Osteoblast (primary cell): ENCODE measurements around the gene CCNB3. TPM values are rescaled to one million over a fixed set of nuclear protein-coding genes. Genes with fewer than 3 reads are reported as not detected.

Experiments used
- DNase-seq: peaks from one replicate; pipeline ENCODE4 v3.0.0; 2011; ENCODE audit warnings: low spot score, mixed read lengths; ENCODE audit not compliant: insufficient read length; ENCODE audit errors: missing footprints
- H2AFZ ChIP-seq: 2 replicates; pipeline ENCODE4 v1.6.0; 2011; ENCODE audit warnings: mild to moderate bottlenecking, low read length
- H3K27ac ChIP-seq: 2 replicates; pipeline ENCODE4 v1.5.1; 2011; ENCODE audit warnings: mild to moderate bottlenecking, low read depth, low read length, moderate library complexity
- H3K27me3 ChIP-seq: 2 replicates; pipeline ENCODE4 v1.6.0; 2012; ENCODE audit warnings: mild to moderate bottlenecking, control low read depth, inconsistent platforms, low read length, moderate library complexity; ENCODE audit not compliant: insufficient read depth
- H3K36me3 ChIP-seq: 2 replicates; pipeline ENCODE4 v1.5.1; 2011; ENCODE audit warnings: mild to moderate bottlenecking, low read length, control low read depth, moderate library complexity; ENCODE audit not compliant: insufficient read depth
- H3K4me1 ChIP-seq: 2 replicates; pipeline ENCODE4 v1.5.1; 2011; ENCODE audit warnings: mild to moderate bottlenecking, low read length, control low read depth, moderate library complexity; ENCODE audit not compliant: insufficient read depth
- H3K4me2 ChIP-seq: 2 replicates; pipeline ENCODE4 v1.6.0; 2011; ENCODE audit warnings: mild to moderate bottlenecking, low read length; ENCODE audit not compliant: insufficient read depth
- H3K4me3 ChIP-seq: fragments of 200-600 bp; sonication (generic); 3 replicates; pipeline ENCODE4 v1.5.1; 2012; ENCODE audit warnings: mild to moderate bottlenecking, low read length, inconsistent platforms; ENCODE audit not compliant: insufficient read depth
- H3K79me2 ChIP-seq: 2 replicates; pipeline ENCODE4 v1.6.0; 2012; ENCODE audit warnings: mild to moderate bottlenecking, low read length, control low read depth, inconsistent platforms; ENCODE audit not compliant: insufficient read depth
- H3K9me3 ChIP-seq: 2 replicates; pipeline ENCODE4 v1.5.1; 2011; ENCODE audit warnings: low read depth, low read length, control low read depth
- H4K20me1 ChIP-seq: 2 replicates; pipeline ENCODE4 v1.6.0; 2012; ENCODE audit warnings: mild to moderate bottlenecking, low read length, control low read depth; ENCODE audit not compliant: insufficient read depth
- small RNA-seq: library from RNA; depleted of rRNA; stranded (forward); fragments of <200 nt; gene quantifications from one replicate; pipeline ENCODE3, GENCODE V24; 2012
- total RNA-seq: library from RNA; depleted of rRNA; stranded (reverse); fragments of >200 nt; gene quantifications from 2 replicates; pipeline ENCODE4 v1.2.3, GENCODE V29; 2012
- TF ChIP-seq, protein P1 (sequence below): IDR thresholded peaks from 2 replicates; pipeline ENCODE4 v1.5.1; 2011; ENCODE audit warnings: mild to moderate bottlenecking, low read depth, low read length, moderate library complexity; ENCODE audit errors: extremely low read depth

CCNB3 gene
- total RNA-seq, 1 donor: 0.36 TPM

- no peak overlapping the region for H3K27ac ChIP-seq
- H4K20me1 ChIP-seq: no peaks in the 10 kb centered on the region
- no peaks in the 10 kb centered on the region for H3K27me3 ChIP-seq
- no peaks in the 10 kb centered on the region for H3K9me3 ChIP-seq
- no peak overlapping the region for H3K4me3 ChIP-seq
- no peaks in the 10 kb centered on the region for H3K79me2 ChIP-seq
- no peaks in the 10 kb centered on the region for H3K4me1 ChIP-seq
- no peak overlapping the region for H3K4me2 ChIP-seq
- H3K36me3 ChIP-seq: no peaks in the 10 kb centered on the region
- no peak overlapping the region for H2AFZ ChIP-seq
- DNase-seq: no peak
- TF ChIP-seq, protein P1, sequence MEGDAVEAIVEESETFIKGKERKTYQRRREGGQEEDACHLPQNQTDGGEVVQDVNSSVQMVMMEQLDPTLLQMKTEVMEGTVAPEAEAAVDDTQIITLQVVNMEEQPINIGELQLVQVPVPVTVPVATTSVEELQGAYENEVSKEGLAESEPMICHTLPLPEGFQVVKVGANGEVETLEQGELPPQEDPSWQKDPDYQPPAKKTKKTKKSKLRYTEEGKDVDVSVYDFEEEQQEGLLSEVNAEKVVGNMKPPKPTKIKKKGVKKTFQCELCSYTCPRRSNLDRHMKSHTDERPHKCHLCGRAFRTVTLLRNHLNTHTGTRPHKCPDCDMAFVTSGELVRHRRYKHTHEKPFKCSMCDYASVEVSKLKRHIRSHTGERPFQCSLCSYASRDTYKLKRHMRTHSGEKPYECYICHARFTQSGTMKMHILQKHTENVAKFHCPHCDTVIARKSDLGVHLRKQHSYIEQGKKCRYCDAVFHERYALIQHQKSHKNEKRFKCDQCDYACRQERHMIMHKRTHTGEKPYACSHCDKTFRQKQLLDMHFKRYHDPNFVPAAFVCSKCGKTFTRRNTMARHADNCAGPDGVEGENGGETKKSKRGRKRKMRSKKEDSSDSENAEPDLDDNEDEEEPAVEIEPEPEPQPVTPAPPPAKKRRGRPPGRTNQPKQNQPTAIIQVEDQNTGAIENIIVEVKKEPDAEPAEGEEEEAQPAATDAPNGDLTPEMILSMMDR: no peak
These were observed 177.3 kb downstream of the CCNB3 start for GRCh38 chrX:50381729-50382415.

- Histone ChIP-seq H4K20me1 (no peaks in the 10 kb centered on the region), H3K27ac (no peak overlapping the region), H3K79me2 (no peaks in the 10 kb centered on the region), H3K4me3 (no peak overlapping the region), H2AFZ (no peak overlapping the region), H3K4me1 (no peaks in the 10 kb centered on the region), H3K27me3 (no peaks in the 10 kb centered on the region), H3K4me2 (no peak overlapping the region), H3K9me3 (no peaks in the 10 kb centered on the region), H3K36me3 (no peaks in the 10 kb centered on the region)
- TF ChIP-seq, protein P1: no peak
- DNase-seq: no peak
These were observed 182.0 kb downstream of the CCNB3 start for GRCh38 chrX:50386520-50386919.

DNA sequence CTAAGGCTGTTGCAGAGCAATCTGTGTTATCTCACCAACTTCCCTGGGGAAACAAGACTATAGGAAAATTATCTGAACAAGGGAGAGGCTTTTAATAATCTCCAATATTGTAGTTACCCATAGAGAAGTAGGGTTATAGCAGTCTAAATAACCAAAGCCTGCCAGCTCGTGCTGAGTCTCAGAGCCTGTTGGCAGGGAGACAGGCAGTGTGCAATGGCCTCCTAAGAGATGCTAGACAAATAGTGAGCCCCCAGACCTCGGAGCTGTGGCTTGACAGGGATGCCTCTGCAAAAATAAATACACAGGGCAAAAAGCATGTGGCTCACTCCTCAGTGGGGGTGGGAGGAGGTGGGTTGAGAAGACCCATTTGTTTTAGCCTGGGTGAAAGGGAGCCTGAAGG is 189.3 kb downstream of the CCNB3 start:
- H3K4me2 ChIP-seq: no peak overlapping the region
- no peak overlapping the region for H2AFZ ChIP-seq
- H3K9me3 ChIP-seq: no peaks in the 10 kb centered on the region
- H3K4me1 ChIP-seq: no peaks in the 10 kb centered on the region
- no peaks in the 10 kb centered on the region for H3K79me2 ChIP-seq
- H3K27me3 ChIP-seq: peaks cover 3% of the 10 kb centered on the region
- H3K36me3 ChIP-seq: no peaks in the 10 kb centered on the region
- no peak overlapping the region for H3K27ac ChIP-seq
- no peaks in the 10 kb centered on the region for H4K20me1 ChIP-seq
- DNase-seq: no peak
- TF ChIP-seq, protein P1: no peak
- no peak overlapping the region for H3K4me3 ChIP-seq

Small RNAs within 50 kb of the gene (small RNA-seq; reads per million reads assigned to genes)
- gene PYY3 (not detected), gene RF00019 (not detected)

Other genes with a start within 250 kb of the CCNB3 start
- gene AKAP4, start 3.8 kb upstream of the CCNB3 start, total RNA-seq: not detected in 2 replicates